Stimulated activated CD4-positive, alpha-beta T cell treated with anti-CD3 and anti-CD28 coated beads, TNF-alpha, amount 100 ng/mL, for 1 hour (primary cell): ENCODE measurements around the gene ZNF701.
A peak's percentile ranks its signal among the peaks of the same experiment; 100 is the strongest.
"Not testable (repeated sequence)": the region's sequence is repeated elsewhere in the genome, so short reads cannot be mapped to it uniquely, and the experiment has no call there.

Source experiments
- DNase-seq, 3 donors: peaks; one replicate each; pipeline ENCODE4 v3.0.0-alpha.2; 2020; ENCODE audit warnings: low read depth in 3 of 3, low spot score in 1 of 3

The ZNF701 gene

DNA sequence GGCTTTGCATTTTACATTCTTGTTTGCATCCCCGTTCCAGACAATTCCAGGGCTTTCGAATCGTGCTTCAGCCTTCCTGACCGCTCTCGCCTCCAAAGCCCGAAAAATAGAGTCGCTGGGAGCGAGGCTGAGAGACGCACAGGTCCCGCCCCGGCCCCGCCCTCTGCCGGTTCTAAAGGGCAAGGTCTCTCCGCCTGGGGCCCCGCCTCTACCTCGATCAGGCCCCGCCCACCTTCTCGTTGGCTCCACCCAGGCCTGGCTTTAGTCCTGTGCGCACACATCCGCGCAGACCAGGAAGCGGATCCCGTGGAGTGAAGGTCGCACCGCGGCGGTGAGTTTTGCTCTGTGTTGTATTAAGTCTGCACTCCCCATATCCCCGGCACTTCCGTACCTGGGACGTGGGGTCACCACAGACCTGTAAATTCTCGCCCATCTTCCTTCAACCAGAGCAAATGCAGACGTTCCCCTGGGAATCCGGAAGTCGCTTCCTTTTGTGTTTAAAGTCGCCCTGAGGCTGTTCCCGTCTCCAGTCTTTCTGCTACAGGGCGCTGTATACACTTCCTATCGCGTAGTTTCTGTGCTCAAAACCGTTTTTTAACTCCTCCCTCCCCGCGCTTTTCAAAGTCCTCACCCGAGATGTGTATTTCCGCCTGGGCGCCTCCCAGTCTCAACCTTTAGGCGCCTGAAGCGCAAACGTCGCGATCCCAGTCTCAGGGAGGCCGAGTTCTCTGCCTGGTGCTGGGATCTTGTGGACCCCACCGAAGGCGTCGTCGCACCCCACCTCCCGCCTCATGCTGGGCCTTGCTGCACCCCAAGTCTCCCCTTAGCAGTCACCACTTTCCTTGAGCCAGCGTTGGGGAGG lies at the start of gene ZNF701:
ZNF701 (plus strand) TSS at position 288 of the 862 bp plus-strand sequence. CDS start 3,861 bp downstream, outside the sequence.
- peak; percentile 88 to 96 (median 90) for DNase-seq

DNA sequence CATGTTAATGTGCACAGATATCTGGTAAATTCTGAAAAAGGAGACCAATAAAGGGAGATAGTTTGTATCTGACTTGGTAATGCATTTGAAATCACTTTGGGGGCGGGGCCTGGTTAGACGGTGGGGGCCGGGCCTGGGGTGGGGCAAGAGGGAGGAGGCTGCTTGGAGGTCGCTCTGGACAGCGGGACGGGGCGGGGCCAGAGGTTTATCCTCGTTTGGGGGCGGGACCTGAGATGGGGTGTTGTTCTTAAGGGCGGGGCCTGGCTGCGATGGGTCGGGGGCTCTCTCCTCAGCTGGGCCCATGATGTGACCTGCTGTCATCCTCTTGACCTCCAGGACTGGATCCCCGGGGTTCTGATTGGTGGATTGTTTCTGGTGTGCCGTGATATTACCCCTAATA lies 47.5 kb upstream of the ZNF701 start:
- DNase-seq: no peak

DNA sequence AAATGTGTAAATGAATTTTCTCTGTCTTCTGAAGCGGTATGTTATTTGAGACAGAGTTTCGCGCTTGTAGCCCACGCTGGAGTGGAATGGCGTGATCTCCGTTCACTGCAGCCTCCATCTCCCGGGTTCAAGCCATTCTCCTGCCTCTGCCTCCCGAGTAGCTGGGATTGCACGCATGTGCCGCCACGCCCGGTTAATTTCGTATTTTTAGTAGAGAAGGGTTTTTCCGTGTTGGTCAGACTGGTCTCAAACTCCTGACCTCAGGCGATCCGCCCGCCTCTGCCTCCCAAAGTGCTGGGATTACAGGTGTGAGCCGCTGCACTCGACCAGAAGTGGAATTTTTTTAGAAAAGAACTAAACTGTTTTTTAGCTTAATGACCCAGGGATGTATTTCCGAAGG lies 46.0 kb upstream of the ZNF701 start:
- DNase-seq: no peak

DNA sequence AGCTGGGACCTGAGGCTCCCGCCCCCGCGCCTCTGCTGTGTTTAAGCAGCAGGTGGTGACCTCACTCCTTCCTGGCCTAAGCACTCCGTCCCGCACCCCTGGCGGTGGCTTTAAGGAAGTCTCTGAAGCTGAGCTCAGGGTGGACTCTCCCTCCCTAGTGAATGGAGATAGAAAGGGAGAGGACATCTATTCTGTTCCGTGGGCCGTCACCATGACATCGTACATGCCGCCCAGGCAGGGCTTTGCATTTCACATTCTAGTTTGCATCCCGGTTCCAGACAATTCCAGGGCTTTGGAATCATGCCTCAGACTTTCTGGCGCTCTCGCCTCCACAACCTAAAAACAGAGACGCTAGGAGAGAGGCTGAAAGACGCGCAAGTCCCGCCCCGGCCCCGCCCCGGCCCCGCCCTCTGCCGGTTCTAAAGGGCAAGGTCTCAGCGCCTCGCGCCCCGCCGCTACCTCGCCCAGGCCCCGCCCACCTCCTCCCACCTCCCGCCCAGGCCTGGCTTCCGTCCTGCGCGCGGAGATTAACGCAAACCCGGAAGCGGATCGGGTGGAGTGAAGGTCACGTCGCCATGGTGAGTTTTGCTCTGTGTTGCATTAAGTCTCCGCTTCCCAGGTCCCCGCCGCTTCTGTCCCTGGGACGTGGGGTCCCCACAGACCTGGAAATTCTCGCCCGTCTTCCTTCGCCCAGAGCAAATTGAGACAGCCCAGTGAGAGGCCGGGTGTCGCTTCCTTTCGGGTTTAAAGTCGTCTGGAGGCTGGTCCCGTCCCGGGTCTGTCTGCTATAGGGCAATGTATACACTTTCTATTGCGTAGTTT lies 42.7 kb upstream of the ZNF701 start, which contains the start of gene ZNF808:
ZNF808 (plus strand) TSS at position 535 of the 822 bp plus-strand sequence. CDS start 15,617 bp downstream, outside the sequence.
- peak; percentile 92 to 98 (median 93) for DNase-seq

DNA sequence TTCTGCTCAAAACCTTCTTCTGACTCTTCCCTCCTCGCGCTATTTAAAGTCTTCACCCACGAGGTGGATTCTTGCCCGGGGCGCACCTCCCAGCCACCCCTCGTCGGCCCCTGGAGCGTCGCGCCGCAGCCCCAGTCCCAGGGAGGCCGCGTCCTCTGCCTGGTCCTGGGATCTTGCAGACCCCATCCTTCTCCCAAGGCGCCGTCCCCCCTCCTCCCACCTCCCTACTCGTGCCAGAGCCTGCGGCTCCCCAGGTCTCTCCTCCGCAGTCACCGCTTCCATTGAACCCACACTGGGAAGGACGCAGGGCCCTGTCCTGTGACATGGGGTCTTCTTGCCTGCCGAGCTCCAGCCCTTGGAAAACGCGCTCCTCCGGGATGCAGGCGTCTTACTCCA lies 42.1 kb upstream of the ZNF701 start:
- DNase-seq: no peak

DNA sequence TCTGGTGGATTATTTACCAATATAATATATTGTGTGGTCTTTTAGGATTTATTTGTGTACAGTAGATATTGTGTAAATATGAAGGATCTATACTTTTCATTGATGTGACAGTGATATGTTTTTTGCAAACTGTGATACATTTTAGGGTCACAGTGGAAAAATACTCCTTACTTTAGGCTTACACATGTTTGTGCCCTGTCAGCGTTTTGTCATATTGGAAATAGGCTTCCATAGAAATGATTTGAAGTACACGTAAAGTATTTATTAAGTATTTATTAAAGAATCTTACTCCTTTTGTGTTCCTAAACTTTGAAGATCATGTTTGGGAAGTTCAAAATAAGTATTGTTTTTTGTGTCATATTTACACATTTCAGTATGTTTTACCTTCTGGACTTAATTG lies 37.6 kb upstream of the ZNF701 start:
- DNase-seq: no peak

DNA sequence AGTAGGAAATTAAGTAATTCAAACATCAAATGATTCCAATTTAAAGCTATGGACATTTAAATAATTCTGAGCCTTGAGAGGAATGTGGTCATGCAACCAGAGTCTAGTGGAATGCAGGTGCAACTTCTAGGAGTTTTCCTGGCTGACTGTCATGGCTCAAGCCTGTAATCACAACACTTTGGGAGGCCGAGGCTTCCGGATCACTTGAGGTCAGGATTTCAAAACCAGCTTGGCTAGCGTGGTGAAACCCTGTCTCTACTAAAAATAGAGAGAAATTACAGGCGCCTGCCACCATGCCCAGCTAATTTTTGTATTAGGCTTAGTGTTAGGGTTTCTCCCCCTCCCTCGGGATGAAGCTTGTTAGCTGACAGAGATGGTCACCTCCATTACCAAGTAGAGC lies 36.2 kb upstream of the ZNF701 start:
- DNase-seq: no peak

DNA sequence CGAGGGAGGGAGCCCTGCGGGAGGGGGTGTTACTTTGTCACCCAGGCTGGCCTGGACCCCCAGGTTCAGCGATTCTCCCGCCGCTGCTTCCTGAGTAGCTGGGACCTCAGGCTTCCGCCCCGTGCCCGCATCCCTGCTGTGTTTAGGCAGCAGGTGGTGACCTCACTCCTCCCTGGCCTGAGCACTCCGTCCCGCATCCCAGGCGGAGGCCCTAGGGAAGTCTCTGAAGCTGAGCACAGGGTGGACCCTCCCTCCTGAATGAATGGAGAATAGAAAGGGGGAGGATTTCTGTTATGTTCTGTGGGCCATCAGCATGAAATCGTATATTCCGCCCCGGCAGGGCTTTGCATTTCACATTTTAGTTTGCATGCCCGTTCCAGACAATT lies 34.7 kb upstream of the ZNF701 start:
- not testable (repeated sequence) for DNase-seq

DNA sequence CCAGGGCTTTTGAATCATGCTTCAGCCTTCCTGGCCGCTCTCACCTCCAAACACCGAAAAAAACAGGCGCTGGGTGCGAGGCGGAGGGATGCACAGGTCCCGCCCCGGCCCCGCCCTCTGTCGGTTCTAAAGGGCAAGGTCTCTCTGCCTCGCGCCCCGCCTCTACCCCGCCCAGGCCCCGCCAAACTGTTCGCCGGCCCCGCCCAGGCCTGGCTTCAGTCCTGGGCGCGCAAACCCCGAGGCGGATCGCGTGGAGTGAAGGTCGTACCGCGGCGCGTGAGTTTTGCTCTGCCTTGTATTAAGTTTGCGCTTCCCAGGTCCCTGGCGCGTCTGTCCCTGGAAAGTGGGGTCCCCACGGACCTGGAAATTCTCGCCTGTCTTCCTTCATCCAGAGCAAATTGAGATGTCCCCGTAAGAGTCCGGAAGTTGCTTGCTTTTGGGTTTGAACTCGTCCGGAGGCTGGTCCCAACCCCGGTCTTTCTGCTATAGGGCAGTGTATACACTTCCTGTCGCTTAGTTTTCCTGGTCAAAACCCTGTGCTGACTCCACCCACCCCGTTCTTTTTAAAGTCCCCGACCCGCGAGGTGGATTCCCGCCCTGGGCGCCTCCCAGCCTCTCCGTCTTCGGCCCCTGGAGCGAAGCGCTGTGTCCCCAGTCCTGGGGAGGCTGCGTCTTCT lies 34.2 kb upstream of the ZNF701 start:
- DNase-seq: peak; percentile 64 to 84 (median 75)

DNA sequence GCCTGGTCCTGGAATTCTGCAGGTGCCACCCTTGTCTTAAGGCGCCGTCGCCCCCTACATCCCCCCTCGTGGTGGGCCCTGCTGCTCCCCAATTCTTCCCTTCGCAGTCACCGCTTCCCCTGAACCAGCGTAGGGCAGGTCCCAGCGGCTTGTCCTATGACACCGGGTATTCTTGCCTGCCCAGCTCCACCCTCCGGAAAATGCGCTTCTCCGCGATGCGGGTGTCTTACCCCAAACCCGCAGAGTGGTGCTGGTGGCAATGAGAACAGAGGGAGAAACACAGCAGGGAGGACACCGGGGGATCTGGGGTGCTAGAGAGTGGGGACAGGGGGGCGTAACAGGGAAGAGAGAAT lies 33.7 kb upstream of the ZNF701 start:
- peak in 1 of 3 donors; percentile 0 for DNase-seq

DNA sequence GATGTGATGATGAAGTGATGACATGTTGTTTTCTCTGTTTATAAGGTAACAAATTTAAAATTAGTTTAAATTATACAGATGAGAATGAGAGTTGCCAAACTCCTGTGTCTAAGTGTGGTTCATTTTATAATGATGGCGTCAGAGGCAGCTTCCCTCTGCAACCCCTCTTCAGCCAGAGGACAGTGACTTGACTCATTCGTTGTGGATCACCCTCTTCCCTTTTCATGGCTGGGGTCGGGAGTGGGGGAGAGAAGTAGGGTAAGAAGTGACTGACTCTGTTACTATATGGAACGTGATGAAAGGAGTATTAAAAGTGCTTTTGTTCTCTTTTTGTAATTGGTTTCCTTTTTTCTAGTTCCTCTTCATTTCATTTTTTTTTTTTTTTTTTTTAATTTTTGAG lies 31.3 kb upstream of the ZNF701 start:
- not testable (repeated sequence) for DNase-seq

DNA sequence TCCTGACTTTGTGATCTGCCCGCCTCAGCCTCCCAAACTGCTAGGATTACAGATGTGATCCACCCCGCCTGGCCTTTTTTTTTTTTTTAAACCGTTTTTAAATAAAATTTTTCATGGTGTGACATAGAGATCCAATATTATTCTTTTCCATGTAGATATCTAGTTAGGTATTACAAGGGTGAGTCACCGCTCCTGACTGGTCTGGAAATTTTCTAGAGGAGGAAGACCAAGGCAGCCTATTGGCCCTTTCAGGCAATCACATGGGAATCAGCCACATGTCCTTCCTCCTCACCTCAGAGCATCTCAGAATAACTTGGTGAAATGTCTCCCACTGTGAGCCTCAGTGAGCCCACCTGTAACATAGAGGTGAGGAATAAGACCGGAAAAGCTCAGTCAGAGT lies 28.9 kb upstream of the ZNF701 start:
- DNase-seq: not testable (repeated sequence)

DNA sequence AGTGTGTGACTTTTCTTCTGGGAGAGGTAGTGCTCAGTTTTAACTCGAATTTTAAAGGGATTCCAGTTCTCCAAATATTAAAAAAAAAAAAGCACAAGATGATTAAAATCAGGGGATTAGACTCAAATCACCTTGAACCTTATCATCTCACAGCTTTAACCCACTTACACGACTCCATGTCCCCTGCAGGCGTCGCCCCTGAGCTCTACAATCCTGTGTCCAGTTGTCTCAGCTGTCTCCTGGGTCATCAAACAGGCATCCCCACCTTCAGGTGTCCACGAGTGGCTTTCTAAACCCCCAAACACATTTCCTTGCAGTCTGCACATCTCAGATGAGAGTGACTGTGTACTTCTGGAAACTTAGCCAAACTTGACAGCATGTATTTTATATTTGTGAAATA lies 28.5 kb upstream of the ZNF701 start:
- DNase-seq: no peak

DNA sequence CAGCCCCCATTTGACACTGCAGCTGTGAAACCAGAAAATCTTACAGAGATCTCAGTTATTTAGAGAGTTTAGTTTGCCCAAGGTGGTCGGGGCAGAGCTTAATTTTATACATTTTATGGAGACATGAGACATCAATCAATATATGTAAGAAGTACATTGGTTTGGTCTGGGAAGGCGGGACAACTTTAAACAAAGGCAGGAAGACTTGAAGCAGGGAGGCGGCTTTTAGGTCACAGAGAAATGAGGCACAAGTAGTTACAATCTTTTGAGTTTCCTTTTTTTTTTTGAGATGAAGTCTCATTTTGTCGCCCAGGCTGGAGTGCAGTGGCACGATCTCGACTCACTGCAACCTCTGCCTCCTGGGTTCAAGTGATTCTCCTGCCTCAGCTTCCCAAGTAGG lies 27.5 kb upstream of the ZNF701 start:
- DNase-seq: not testable (repeated sequence)

DNA sequence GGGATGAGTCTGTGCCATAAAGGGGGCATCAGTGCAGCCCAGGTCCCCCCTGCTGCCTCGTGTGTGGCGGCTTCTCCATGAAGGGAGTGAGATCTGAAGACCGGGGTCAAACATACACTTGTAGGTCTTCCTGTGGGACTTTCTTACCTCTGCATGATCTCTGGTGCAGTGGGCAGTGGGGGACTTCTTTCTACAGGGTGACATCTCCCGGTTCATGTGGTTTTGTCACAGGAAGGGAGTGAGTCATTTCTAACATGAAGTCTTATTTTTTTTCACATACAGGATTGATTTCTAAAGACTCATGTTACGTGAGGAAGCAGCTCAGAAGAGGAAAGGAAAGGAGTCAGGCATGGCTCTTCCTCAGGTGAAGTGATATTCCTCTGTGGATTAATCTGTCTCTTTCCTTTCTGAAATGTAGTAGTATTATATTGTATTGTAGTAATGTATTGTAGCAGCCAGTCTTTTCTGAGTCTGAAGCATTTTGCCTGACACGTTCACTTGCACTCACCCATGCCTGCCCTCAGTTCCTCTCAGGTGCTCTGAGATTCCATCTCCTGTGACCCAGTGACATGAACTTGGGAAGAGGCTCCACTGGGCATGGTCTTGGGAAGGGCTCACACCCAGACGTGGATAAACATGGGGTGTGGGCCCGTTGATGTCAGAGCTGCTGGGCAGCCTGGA lies 27.0 kb upstream of the ZNF701 start:
- no peak for DNase-seq

DNA sequence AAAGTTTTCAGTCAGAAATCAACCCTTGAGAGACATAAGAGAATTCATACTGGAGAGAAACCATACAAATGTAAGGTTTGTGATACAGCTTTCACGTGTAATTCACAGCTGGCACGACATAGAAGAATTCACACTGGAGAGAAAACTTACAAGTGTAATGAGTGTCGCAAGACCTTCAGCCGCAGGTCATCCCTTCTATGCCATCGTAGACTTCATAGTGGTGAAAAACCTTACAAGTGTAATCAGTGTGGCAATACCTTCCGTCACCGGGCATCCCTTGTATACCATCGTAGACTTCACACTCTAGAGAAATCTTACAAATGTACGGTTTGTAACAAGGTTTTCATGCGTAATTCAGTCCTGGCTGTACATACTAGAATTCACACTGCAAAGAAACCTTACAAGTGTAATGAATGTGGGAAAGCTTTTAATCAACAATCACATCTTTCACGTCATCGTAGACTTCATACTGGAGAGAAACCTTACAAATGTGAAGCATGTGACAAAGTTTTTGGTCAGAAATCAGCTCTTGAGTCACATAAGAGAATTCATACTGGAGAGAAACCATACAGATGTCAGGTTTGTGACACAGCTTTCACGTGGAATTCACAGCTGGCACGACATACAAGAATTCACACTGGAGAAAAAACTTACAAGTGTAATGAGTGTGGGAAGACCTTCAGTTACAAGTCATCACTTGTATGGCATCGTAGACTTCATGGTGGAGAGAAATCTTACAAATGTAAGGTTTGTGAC lies 15.7 kb upstream of the ZNF701 start:
- DNase-seq: no peak

DNA sequence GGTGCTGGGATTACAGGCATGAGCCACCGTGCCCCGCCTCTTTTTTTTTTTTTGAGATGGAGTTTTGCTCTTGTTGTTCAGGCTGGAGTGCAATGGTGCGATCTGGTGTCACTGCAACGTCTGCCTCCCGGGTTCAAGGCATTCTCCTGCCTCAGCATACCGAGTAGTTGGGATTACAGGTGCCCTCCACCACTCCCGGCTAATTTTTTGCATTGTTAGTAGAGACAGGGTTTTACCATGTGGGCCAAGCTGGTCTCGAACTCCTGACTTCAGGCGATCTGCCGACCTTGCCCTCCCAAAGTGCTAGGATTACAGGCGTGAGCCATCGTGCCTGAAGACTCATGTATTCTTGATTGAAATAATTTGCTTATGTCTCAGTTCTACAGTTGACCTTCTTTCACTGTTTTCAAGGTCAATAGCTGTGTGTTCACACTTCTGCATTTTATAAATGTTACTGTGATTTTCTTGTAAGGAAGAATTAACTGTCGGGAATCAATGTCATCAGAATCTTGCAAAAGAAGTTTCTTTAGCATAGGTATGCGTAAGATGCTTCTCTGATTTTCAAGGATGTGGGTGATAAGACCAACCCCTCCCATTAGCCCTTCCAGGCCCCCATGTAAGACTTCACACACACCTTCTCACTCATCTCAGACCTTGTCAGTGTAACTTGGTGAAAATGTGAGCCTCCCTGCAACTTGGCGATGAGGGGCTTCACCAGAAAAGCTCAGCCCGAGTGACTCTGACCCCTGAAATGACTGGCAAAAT lies 12.7 kb upstream of the ZNF701 start:
- no peak for DNase-seq

DNA sequence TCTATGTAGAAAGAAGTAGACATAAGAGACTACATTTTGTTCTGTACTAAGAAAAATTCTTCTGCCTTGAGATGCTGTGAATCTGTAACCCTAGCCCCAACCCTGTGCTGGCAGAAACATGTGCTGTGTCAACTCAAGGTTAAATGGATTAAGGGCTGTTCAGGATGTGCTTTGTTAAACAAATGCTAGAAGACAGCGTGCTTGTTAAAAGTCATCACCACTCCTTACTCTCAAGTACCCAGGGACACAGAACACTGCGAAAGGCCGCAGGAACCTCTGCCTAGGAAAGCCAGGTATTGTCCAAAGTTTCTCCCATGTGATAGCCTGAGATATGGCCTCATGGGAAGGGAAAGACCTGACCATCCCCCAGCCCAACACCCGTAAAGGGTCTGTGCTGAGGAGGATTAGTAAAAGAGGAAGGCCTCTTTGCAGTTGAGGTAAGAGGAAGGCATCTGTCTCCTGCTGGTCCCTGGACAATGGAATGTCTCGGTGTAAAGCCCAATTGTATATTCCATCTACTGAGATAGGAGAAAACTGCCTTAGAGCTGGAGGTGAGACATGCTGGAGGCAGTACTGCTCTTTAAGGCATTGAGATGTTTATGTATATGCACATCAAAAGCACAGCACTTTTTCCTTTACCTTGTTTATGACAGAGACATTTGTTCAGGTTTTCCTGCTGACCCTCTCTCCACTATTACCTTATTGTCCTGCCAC lies 11.2 kb upstream of the ZNF701 start:
- DNase-seq: not testable (repeated sequence)

DNA sequence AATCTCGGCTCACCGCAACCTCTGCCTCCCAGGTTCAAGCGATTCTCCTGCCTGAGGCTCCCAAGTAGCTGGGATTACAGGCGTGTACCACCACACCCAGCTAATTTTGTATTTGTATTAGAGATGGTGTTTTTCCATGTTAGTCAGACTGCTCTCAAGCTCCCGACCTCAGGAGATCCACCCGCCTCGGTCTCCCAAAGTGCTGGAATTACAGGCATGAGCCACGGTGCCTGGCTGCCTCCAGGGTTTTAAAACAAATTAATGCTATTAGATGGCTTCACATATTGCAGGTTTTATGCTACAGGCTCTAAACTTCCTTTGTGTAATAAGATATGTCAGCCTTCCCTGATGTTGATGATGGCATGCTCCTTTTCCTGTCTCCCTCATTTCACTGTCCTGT lies 8.5 kb upstream of the ZNF701 start:
- DNase-seq: not testable (repeated sequence)
